ENCODE results near the gene ARHGEF17. TPM values are rescaled to one million over a fixed set of nuclear protein-coding genes. Genes with fewer than 3 reads are reported as not detected.

ARHGEF17 gene
- total RNA-seq, 1 donor from 2014 or later, result 19.9 TPM

GRCh38 chr11:73392108-73393010 lies 84.3 kb downstream of the ARHGEF17 start:
- H3K27me3 ChIP-seq, result no peaks in the 10 kb centered on the region
- H3K4me2 ChIP-seq, result no peak overlapping the region
- H3K4me1 Mint-ChIP-seq, result peaks cover 19% of the 10 kb centered on the region
- H3K4me1 ChIP-seq, result peaks cover 7% of the 10 kb centered on the region
- no peak overlapping the region for H3K4me3 Mint-ChIP-seq
- peaks cover 34% of the 10 kb centered on the region for H4K20me1 ChIP-seq (ENCODE audit: low read depth)
- no peaks in the 10 kb centered on the region for H3K79me2 ChIP-seq (ENCODE audit: low read depth)
- H3F3A ChIP-seq (ENCODE audit: low read depth), result no peaks in the 10 kb centered on the region
- no peaks in the 10 kb centered on the region for H3K36me3 Mint-ChIP-seq
- H3K27me3 Mint-ChIP-seq (ENCODE audit: insufficient read depth, low read depth), result peaks cover 16% of the 10 kb centered on the region
- H3K27ac Mint-ChIP-seq, result no peak overlapping the region
- H2AFZ ChIP-seq (replicated peaks), result no peak overlapping the region
- TF ChIP-seq CTCF (IDR thresholded peaks at IDR 0.05) (no peak), EZH2 (IDR thresholded peaks at IDR 0.05) (no peak), EZH2phosphoT487 (IDR thresholded peaks at IDR 0.05) (no peak)
- H3K9me3 ChIP-seq (ENCODE audit: low read depth), result no peaks in the 10 kb centered on the region
- H3K36me3 ChIP-seq, result no peaks in the 10 kb centered on the region
- no peaks in the 10 kb centered on the region for H3K9me3 Mint-ChIP-seq
- no peak overlapping the region for H3K27ac ChIP-seq
- H3K9ac ChIP-seq, result no peak overlapping the region
- DNase-seq (ENCODE audit: low spot score), result no peak
- H3K4me3 ChIP-seq, result no peak overlapping the region

- Histone ChIP-seq H3K9ac (no peak overlapping the region), H3K27me3 (no peaks in the 10 kb centered on the region), H3F3A (ENCODE audit: low read depth) (no peaks in the 10 kb centered on the region), H2AFZ (replicated peaks) (no peak overlapping the region), H4K20me1 (ENCODE audit: low read depth) (peaks cover 27% of the 10 kb centered on the region), H3K9me3 (ENCODE audit: low read depth) (no peaks in the 10 kb centered on the region), H3K79me2 (ENCODE audit: low read depth) (no peaks in the 10 kb centered on the region), H3K4me2 (no peak overlapping the region), H3K4me3 (no peak overlapping the region), H3K27ac (no peak overlapping the region), H3K4me1 (peaks cover under 1% of the 10 kb centered on the region), H3K36me3 (no peaks in the 10 kb centered on the region)
- Mint-ChIP-seq H3K4me1 (peaks cover 13% of the 10 kb centered on the region), H3K27ac (no peak overlapping the region), H3K9me3 (no peaks in the 10 kb centered on the region), H3K27me3 (ENCODE audit: insufficient read depth, low read depth) (peaks cover 18% of the 10 kb centered on the region), H3K36me3 (no peaks in the 10 kb centered on the region), H3K4me3 (no peak overlapping the region)
- no peak for DNase-seq (ENCODE audit: low spot score)
- TF ChIP-seq EZH2phosphoT487 (IDR thresholded peaks at IDR 0.05), result no peak
- TF ChIP-seq CTCF (IDR thresholded peaks at IDR 0.05), result no peak
- no peak for TF ChIP-seq EZH2 (IDR thresholded peaks at IDR 0.05)
These were observed 84.9 kb downstream of the ARHGEF17 start for GRCh38 chr11:73393011-73393380.

- Histone ChIP-seq H3K79me2 (ENCODE audit: low read depth) (no peaks in the 10 kb centered on the region), H4K20me1 (ENCODE audit: low read depth) (peaks cover 20% of the 10 kb centered on the region), H3K9me3 (ENCODE audit: low read depth) (no peaks in the 10 kb centered on the region), H3K27ac (no peak overlapping the region), H2AFZ (replicated peaks) (no peak overlapping the region), H3K27me3 (no peaks in the 10 kb centered on the region), H3K4me1 (no peaks in the 10 kb centered on the region), H3F3A (ENCODE audit: low read depth) (no peaks in the 10 kb centered on the region), H3K4me3 (no peak overlapping the region), H3K4me2 (no peak overlapping the region), H3K36me3 (no peaks in the 10 kb centered on the region), H3K9ac (no peak overlapping the region)
- H3K36me3 Mint-ChIP-seq, result no peaks in the 10 kb centered on the region
- H3K4me3 Mint-ChIP-seq, result no peak overlapping the region
- H3K27me3 Mint-ChIP-seq (ENCODE audit: insufficient read depth, low read depth), result peaks cover 16% of the 10 kb centered on the region
- no peak overlapping the region for H3K27ac Mint-ChIP-seq
- no peaks in the 10 kb centered on the region for H3K9me3 Mint-ChIP-seq
- DNase-seq (ENCODE audit: low spot score), result peak; percentile 85
- peaks cover 9% of the 10 kb centered on the region for H3K4me1 Mint-ChIP-seq
- TF ChIP-seq CTCF (IDR thresholded peaks at IDR 0.05) (peak; percentile 88), EZH2phosphoT487 (IDR thresholded peaks at IDR 0.05) (no peak)
These were observed 85.7 kb downstream of the ARHGEF17 start for GRCh38 chr11:73393479-73394415.

Data from neural progenitor cell (in vitro differentiated cells).